ENCODE results near the gene PACSIN1.

Gene PACSIN1

GRCh38 chr6:34544776-34545471 is 79.0 kb downstream of the PACSIN1 start:
- no peak for DNase-seq (ENCODE audit: low spot score)

DNA sequence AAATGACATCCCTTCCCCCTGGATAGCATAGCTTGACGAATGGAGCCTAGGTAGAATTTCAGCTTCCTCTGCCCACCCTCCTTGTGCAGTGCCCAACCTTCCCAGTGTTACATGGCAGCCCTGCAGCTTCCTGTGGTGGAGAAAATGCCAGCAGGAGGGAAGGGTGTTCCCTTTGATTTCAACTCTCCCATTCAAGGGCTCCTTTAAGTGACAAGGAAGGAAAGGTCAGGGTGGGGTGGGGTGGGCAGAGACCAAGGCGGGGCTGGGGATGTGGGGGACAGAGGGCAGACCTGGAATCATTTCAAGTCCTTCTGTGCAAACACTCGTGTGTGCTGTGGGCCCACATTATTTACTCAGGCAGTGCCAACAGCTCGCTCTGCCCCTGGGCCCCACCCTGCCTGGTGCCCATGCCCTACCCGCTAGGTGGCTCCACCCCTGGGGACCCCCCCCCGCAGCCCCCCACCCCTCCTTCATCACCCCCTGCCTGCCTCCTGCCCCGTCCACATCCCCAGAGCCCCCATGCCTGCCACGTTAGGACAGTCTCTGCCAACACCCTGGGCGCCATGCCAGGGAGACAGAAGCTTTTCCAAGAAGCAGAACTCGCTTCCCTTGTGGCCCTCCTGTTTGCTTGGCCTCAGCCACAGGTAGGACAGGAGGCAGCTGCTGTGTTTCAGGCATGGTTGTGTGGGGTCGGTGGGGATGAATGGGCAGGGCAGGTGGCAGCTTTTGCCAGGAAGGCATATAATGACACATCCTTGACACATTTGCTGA is 80.9 kb downstream of the PACSIN1 start:
- no peak for DNase-seq (ENCODE audit: low spot score)

DNA sequence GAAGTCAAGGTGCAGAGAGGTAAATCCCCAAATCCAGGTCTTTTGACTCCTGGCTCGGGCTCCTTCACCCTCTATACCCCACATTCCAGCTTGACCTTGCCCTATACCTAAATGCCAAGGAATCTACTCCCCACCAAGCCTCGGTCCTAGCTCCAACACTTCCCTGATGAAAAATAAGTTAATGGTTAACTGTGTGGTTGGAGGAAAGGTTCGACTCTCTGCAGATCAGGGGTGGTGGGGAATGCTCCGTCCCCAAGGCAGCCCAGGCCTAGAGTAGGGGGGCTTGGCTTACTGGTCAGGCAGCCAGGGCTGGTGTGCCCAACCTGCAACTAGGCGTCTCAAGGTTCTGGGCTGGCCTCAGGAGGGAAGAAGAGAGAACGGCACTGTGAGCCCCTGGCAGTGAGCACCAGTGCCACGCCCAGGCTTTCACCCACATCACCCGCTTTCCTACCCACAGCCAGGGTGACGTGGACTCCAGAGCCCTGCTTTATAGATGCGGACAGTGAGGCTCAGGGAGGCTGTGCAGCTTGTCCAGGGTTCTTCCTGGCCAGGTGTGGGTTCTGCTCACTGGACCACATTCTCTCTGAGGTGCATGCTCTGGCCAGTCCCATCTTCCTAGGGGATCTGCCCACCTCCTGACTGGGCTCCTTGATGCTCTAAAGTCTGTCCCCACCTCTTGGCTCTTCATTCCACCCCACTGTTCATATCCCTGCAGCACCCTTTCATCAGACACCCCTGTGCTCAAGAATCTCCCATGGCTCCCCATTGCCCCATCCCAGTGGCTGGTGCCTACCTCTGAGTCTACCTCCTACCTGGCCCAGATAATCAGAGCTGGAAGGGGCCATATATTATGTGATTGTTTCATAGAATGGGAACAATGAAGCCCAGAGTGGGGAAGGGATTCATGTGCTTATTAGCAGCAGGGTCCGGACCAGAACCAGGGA is 82.1 kb downstream of the PACSIN1 start:
- DNase-seq (ENCODE audit: low spot score) = no peak

DNA sequence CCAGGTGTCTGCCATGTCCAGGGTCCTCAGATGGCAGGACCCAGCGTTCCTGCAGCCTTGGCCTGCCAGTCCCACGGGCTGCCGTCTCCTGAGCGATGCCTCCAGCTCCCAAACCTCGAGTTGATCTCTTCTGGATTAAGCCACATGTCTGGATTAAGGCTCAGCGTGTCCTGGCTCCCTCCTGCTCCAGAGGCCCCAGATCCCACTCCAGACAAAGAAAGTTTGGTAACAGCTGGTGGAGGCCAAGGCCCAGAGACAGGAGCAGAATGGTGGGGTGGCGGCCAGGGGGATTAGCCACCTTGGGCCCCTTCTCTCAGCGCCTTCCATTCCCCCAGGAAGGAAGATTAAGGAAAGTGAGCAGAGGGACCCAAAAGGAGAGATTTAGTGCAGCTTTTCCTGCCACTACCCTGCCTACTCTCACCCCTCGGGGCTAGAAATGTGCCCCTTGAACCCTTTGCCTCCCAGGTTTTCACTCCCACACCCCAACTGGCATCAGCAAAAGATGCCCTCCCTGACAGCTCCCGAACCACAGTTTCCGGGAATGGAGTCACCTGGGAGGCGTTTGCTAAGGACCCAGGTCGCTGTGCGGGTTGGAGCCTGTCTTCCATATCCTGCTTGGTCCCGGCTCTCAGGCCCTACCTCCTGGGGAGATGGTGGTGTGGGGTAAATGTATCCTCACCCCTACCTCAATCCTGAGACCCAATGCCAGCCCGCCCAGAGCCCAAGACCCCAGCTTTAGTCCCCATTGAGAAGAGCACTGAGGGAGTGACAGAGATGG is 83.3 kb downstream of the PACSIN1 start:
- no peak for DNase-seq (ENCODE audit: low spot score)

DNA sequence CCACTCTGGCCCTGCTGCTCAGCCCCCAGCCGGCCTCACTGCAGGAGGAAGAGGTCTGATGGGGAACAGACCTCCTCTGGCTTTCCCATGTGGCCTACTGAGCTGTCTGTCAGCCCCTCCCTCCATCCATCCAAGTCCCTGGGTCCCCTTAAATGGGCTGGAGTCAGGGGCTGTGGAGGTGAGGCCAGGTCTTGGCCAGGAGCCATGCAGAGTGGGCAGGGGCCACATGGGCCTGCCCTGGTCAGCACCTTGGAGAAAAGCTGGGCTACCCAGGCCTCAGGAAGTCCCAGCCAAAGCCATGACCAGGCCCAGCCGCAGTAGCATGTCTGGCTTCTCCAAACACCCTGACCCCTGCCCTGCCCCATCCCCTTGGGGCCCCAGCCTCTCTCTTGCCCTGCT is 83.9 kb downstream of the PACSIN1 start:
- DNase-seq (ENCODE audit: low spot score) = no peak

DNA sequence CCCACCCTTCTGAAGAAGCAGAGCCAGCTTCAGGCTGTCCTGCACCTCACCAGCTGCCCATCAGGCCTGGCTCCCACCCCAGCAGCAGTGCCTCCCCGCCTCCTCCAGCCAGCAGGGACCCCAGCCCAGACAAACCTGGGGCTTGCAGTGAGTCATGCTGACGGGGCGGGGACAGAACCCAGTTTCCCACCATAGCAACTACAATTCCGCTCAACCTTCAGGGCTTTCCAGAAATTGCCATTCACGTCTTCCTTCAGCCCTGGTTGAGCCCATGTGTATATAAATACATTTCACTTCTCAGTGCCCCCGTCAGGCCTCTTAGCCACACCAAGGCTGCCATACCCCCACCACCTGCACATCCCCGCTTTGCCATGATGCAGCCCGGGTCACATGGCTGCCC is 85.8 kb downstream of the PACSIN1 start:
- no peak for DNase-seq (ENCODE audit: low spot score)

DNA sequence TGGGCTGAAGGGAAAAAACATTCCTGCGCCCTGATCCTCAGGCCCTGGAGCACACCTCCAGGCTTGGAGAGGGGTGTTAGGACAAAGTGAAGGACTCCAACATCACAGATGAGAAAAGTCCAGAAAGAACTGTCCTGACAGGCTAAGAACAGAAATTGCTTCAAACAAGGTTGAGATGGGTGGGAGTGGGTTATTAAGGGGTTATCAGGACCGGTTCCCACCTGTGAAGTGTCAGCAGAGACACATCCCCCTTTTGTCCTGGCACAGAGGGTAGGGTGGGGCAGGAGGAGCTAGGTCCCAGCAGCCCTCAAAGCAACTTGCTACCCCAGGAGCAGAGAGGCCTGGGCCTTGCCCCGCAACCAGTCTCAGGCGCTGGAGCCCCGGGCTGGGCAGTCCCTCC is 86.7 kb downstream of the PACSIN1 start:
- DNase-seq (ENCODE audit: low spot score) = no peak

DNA sequence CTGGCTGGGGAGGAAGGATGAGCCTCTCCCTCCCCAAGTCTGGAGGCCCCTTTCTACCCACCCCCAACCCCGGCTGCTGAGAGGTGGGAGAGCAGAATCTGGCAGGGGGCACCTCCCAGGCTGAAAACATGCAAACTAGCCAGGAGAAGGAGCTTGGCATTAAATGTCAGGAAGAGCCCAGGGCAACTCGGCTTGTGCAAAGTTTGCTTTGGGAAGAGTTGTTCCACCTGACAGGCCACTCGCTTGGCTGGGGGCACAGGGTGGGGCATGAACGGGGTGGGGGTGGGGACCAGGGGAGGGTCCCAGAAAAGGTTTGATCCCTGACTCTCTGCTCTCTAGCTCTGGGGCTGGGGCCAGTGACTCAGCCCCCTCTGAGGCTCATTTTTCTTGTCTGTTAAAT is 87.3 kb downstream of the PACSIN1 start:
- no peak for DNase-seq (ENCODE audit: low spot score)

- no peak for DNase-seq (ENCODE audit: low spot score)
Observed at GRCh38 chr6:34553750-34554149, 87.9 kb downstream of the PACSIN1 start.

- DNase-seq (ENCODE audit: low spot score) = no peak
Observed at GRCh38 chr6:34554291-34555006, 88.6 kb downstream of the PACSIN1 start.

DNA sequence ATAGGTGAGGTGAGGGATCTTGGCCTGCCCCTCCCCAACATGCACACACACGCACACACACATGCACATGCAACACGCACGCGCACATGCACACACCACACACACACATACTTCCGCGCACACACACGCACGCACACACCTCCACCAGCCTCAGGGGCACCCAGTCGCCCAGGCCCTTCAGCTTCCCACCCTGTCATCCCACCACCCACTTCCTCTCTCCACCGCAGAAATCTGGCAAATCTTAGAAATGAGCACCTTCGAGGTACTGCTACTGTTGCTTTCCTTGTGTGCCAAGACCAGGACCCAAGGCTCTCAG is 89.1 kb downstream of the PACSIN1 start:
- DNase-seq (ENCODE audit: low spot score) = no peak

- DNase-seq (ENCODE audit: low spot score) = no peak
Observed at GRCh38 chr6:34555328-34555727, 89.5 kb downstream of the PACSIN1 start.

- DNase-seq (ENCODE audit: low spot score) = no peak
Observed at GRCh38 chr6:34556031-34556471, 90.2 kb downstream of the PACSIN1 start, which contains the start of gene SPDEF. TSS of gene SPDEF (minus strand) at chr6:34556329. CDS start at chr6:34544455, 11,874 bp downstream.

DNA sequence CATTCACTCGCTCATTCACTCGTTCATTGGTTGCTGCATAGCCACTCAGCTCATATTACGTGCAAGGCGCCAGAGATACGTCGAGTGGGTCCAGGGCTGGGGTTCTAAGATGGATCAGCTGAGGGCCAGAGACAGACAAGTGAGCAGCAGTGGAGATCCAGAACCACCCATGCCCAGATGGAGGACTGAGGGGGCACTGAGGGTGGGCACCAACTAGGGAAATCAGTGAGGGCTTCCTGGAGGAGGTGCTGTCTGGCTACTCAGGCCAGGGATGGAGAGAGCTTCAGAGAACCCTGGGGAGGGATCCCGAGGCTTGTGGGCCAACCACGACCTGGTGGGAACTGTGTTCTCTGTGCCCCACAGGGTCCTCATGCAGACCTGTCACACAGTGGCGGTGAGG is 90.6 kb downstream of the PACSIN1 start:
- DNase-seq (ENCODE audit: low spot score) = no peak

- no peak for DNase-seq (ENCODE audit: low spot score)
Observed at GRCh38 chr6:34557228-34557627, 91.4 kb downstream of the PACSIN1 start.

- no peak for DNase-seq (ENCODE audit: low spot score)
Observed at GRCh38 chr6:34558172-34558714, 92.4 kb downstream of the PACSIN1 start.

- DNase-seq (ENCODE audit: low spot score) = no peak
Observed at GRCh38 chr6:34559651-34560365, 93.9 kb downstream of the PACSIN1 start.

- DNase-seq (ENCODE audit: low spot score) = peak; percentile 53
Observed at GRCh38 chr6:34560366-34561226, 94.7 kb downstream of the PACSIN1 start.

- DNase-seq (ENCODE audit: low spot score) = no peak
Observed at GRCh38 chr6:34561227-34561530, 95.3 kb downstream of the PACSIN1 start.
